ENCODE data around the gene KRTAP9-4.
"Not testable (repeated sequence)": the region's sequence is repeated elsewhere in the genome, so short reads cannot be mapped to it uniquely, and the experiment has no call there.

KRTAP9-4 gene

GRCh38 chr17:41256291-41256685 lies 6.8 kb downstream of the KRTAP9-4 start:
- no peak for TF ChIP-seq CTCF (IDR thresholded peaks at IDR 0.05; ENCODE audit: control insufficient read depth, extremely low read depth, insufficient read depth)

GRCh38 chr17:41258406-41258805 lies 8.9 kb downstream of the KRTAP9-4 start:
- no peak for TF ChIP-seq CTCF (IDR thresholded peaks at IDR 0.05; ENCODE audit: control insufficient read depth, extremely low read depth, insufficient read depth)
- no peak for DNase-seq (ENCODE audit: low read depth)
- H3K4me3 ChIP-seq (ENCODE audit: low read depth, low read length): no peak overlapping the region

More at GRCh38 chr17:41256291-41256685, 6.8 kb downstream of the KRTAP9-4 start:
- no peak overlapping the region for H3K4me3 ChIP-seq (ENCODE audit: low read depth, low read length)
- DNase-seq (ENCODE audit: low read depth): no peak

- no peak for TF ChIP-seq CTCF (IDR thresholded peaks at IDR 0.05; ENCODE audit: control insufficient read depth, extremely low read depth, insufficient read depth)
- DNase-seq (ENCODE audit: low read depth): no peak
- no peak overlapping the region for H3K4me3 ChIP-seq (ENCODE audit: low read depth, low read length)
These were observed 13.7 kb downstream of the KRTAP9-4 start for GRCh38 chr17:41263212-41263611.

- no peak for TF ChIP-seq CTCF (IDR thresholded peaks at IDR 0.05; ENCODE audit: control insufficient read depth, extremely low read depth, insufficient read depth)
These were observed 15.1 kb downstream of the KRTAP9-4 start for GRCh38 chr17:41264599-41264998.

GRCh38 chr17:41265078-41265477 lies 15.6 kb downstream of the KRTAP9-4 start, which contains the start of gene KRTAP9-6:
Gene KRTAP9-6, plus strand, starts transcription at chr17:41265378. Its CDS starts 0 bp downstream, at chr17:41265378.
- no peak for DNase-seq (ENCODE audit: low read depth)
- no peak for TF ChIP-seq CTCF (IDR thresholded peaks at IDR 0.05; ENCODE audit: control insufficient read depth, extremely low read depth, insufficient read depth)
- H3K4me3 ChIP-seq (ENCODE audit: low read depth, low read length): no peak within 1 kb of the TSS

More at GRCh38 chr17:41264599-41264998, 15.1 kb downstream of the KRTAP9-4 start:
- H3K4me3 ChIP-seq (ENCODE audit: low read depth, low read length): no peak overlapping the region
- peak; percentile 21 for DNase-seq (ENCODE audit: low read depth)

- H3K4me3 ChIP-seq (ENCODE audit: low read depth, low read length): no peak overlapping the region
- no peak for DNase-seq (ENCODE audit: low read depth)
- no peak for TF ChIP-seq CTCF (IDR thresholded peaks at IDR 0.05; ENCODE audit: control insufficient read depth, extremely low read depth, insufficient read depth)
These were observed 18.2 kb downstream of the KRTAP9-4 start for GRCh38 chr17:41267711-41268110.

GRCh38 chr17:41271323-41271722 lies 21.8 kb downstream of the KRTAP9-4 start:
- not testable (repeated sequence) for DNase-seq (ENCODE audit: low read depth); H3K4me3 ChIP-seq (ENCODE audit: low read depth, low read length)
